Measurements from ENCODE around the gene FGF23. TPM values are rescaled to one million over a fixed set of nuclear protein-coding genes. Genes with fewer than 3 reads are reported as not detected.
"Not testable (repeated sequence)": the region's sequence is repeated elsewhere in the genome, so short reads cannot be mapped to it uniquely, and the experiment has no call there.

Gene FGF23
- total RNA-seq, result 0.06 TPM

DNA sequence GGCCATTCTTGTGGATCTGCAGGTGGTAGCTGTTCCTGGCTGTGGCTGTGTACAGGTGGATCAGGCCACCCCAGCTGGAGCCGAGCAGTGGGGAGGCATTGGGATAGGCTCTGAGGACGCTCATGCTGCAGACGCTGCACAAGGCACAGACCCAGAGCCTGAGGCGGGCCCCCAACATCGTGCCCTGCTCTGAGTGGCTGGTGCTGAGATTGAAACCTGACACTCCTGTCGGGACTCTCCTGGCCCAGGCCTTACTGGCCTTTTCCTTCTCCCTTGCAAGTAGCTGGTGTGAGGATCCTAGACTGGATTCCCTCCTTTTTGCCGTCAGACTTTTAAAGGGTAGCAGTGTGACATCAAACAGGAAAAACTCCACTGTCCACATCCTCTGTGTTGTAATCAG is at the start of gene FGF23:
Gene FGF23, minus strand, starts transcription at position 308 of the 400 bp plus-strand sequence. Its CDS starts 130 bp downstream, at position 178.
- no peak for DNase-seq (ENCODE audit: low spot score)

DNA sequence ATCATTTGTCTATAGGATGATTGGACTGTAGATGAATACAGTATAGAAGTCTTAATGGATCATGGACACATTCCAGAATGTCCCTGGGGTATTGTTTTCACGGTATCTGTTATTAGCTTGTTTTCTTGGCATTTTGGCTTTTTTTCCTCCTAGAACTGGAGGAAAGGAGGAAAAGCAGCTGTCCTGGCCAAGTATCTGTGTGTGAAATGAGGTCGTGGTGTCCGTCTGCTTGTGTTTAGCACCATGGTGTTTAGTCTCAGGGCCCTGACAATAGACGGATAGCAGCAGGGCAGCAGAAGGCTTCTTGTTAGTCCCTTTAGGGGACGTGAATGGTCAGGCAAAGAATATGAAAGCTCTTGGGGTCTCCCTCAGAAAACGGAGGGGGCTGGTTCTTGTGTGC is 44.9 kb upstream of the FGF23 start:
- no peak for DNase-seq (ENCODE audit: low spot score)

GRCh38 chr12:4423528-4424195 is 44.1 kb upstream of the FGF23 start:
- no peak for DNase-seq (ENCODE audit: low spot score)

- no peak for DNase-seq (ENCODE audit: low spot score)
These were observed 43.5 kb upstream of the FGF23 start for GRCh38 chr12:4422985-4423384.

DNA sequence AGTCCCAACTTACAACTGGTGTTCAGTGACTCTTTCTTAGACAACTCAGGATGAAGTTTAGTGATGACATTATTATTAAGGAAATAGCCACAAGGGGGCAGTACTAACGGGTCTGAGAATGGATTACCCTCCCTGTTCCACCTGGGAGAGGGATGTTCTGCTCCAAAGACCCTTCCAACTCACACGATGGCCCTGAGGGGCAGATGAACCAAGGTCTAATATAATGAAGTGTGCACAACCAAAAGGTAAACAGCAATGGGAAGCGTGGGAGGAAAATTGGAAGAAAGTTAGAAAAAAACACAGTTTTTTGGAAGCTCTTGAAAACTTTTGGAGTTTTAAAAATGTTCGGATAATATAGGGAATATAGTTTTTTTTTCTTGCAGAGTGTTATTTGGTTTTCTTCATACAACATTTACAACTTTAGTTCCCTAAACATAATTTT is 42.1 kb upstream of the FGF23 start:
- DNase-seq (ENCODE audit: low spot score), result no peak

DNA sequence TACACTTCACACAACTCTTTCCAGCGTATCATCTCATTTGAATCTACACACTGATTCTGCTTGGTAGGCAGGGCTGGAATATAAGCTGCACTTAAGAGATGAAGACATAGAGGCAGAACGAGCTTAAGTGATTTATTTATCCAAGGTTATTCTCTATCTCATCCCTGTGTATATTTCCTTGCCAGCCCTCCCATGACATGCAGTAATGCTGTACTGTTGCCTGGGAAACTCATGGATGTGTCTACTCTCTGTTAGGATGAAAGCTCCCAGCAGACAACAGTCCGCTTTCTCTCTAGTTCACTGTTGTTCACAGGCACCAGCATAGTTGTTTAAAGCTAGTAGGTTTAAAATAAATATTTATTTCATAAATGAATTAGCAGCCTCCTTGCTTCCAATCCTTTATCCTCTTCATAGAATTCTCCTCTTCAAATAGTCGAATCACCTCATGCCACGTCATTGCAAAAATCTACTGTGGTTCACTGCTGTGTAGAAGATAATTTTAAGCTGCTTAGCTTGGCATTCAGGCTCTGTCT is 40.7 kb upstream of the FGF23 start:
- no peak for DNase-seq (ENCODE audit: low spot score)

DNA sequence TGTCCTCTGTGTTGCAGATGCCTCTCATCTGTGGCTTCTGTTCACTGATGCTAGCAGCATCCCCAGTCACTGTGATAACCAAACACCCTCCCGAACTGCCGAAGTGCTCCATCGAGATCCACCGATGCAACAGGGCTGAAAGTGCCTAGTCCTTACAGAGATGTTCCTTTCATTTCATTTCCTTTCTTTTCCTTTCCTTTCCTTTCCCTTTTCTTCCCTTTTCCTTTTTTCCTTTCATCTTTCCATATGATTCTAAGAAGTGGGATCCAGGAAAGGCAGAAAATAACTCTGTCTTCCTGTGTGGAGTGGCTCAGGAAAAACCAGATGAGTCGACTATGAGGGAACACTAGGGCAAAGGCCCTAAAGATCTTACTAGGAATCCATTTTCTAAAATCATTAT is 39.4 kb upstream of the FGF23 start:
- DNase-seq (ENCODE audit: low spot score), result no peak

- DNase-seq (ENCODE audit: low spot score), result no peak
These were observed 38.4 kb upstream of the FGF23 start for GRCh38 chr12:4417936-4418335.

DNA sequence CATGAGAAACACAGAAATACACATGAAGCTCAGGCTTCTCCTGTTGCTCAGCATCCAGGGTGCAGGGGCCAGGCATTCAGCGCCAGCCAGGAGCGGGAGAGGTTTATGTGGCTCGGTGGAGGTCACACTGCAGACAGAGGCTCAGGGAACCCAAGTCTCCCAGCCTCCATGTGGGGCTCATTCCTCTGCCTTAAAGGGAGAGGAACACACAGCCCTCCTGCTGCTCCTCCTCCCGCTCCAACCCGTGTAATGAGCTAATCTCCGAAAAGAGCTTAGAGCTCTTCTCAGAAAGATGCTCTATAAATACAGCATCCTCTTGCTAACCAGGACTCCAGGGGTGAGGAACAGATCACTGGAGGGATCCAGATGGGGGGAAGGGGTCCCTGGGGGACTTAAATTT is 37.9 kb upstream of the FGF23 start:
- DNase-seq (ENCODE audit: low spot score), result no peak

DNA sequence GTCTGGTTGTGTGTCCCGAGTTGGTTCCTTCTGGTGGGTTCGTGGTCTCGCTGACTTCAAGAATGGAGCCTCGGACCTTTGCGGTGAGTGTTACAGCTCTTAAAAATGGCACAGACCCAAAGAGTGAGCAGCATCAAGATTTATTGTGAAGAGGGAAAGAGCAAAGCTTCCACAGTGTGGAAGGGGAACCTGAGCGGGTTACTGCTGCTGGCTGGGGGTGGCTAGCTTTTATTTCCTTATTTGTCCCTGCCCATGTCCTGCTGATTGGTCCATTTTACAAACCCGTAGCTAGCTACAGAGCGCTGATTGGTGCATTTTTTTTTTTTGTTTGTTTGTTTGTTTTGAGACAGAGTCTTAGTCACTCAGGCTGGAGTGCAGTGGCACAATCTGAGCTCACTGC is 36.8 kb upstream of the FGF23 start:
- DNase-seq (ENCODE audit: low spot score), result no peak

- no peak for DNase-seq (ENCODE audit: low spot score)
These were observed 33.0 kb upstream of the FGF23 start for GRCh38 chr12:4412465-4412864.

DNA sequence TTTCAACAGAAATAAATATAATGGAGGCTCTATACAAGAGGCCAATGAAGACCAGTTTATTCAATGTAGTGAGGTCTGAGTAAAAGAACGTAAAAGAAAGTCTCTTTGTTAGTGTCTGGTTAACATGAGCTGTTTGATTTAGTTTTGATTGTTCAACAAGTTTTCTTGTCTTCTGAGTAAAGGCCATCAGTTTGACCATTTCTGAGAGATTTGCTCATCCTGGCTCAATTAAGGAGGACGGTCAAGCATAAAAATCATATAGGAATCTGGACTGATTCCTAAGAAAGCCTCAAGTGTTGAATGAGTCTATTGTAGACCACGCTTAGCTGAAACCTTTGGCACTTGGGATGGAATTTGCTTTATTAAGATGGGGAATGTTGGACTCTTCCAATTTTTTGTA is 32.5 kb upstream of the FGF23 start:
- no peak for DNase-seq (ENCODE audit: low spot score)

DNA sequence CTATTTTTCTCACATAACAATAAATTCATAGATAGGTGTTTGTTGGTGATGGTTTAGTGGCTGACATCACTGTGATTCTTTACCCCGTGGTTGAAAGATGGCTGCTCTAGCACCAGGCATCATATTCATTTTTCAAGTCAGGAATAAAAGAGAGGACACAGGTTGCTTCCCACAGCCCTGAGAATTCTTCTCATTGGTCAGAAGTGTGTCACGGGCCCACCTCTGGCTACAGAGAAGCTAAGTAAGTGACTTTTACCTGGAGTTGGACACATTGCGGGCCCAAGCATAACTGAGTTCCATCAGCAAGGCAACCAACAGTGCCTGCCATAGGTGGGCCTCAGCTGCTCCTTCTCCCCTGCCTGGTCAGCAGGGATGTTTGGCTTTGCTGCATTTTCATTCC is 27.6 kb upstream of the FGF23 start:
- no peak for DNase-seq (ENCODE audit: low spot score)

DNA sequence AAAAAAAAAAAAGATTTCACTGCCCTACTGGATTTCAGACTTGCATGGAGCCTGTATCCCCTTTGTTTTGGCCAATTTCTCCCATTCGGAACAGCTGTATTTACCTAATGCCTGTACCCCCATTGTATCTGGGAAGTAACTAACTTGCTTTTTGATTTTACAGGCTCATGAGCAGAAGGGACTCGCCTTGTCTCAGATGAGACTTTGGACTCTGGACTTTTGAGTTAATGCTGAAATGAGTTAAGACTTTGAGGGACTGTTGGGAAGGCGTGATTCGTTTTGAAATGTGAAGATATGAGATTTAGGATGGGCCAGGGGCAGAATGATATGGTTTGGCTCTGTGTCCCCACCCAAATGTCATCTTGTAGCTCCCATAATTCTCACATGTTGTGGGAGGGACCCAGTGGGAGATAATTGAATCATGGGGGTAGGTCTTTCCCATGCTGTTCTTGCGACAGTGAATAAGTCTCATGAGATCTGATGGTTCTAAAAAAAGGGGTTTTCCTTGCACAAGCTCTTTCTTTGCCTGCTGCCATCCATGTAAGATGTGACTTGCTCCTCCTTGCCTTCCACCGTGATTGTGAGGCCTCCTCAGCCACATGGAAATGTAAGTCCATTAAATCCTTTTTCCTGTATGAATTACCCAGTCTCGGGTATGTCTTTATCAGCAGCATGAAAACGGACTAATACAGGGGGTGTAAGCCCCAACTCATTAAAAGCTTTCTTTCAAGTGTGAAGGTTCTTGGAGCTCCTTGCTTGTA is 25.5 kb upstream of the FGF23 start:
- not testable (repeated sequence) for DNase-seq (ENCODE audit: low spot score)

DNA sequence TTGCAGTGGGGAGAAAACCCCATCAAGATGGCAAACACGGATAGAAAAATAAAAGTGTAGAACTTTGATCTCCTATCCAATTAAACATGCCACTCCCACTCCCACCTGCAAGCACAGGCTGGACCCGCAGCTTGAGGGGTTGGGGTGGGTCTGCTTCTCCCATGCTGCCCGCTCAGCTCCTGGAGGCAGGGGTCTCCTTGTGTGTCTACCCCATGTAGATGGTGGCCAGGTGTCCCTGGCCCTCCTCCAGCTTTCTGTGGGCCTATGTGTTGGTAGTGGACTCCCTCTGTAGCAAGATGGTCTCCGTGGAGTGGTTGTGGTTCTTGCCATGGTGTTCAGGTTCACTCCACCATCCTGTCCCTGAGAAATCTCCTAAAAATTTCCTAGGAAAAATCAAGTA is 23.5 kb upstream of the FGF23 start:
- DNase-seq (ENCODE audit: low spot score), result no peak

DNA sequence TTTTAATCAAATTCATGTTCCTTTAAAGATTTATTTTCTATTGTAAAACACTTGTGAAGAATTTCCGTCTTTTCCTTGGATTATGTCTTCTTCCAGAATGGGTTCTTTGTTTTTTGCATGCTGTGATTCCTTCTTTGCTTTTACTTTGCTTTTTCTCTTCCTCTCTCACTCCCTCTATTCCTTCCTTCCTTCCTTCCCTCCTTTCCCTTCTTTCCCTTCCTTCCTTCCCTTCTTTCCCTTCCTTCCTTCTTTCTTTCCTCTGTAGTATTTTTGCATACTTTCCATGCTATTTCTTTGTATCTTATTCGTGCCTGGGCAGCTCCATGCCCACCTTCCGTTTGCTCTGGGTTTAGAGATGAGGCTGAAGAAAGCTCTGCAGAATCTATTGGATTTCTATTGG is 21.6 kb upstream of the FGF23 start:
- DNase-seq (ENCODE audit: low spot score), result no peak

DNA sequence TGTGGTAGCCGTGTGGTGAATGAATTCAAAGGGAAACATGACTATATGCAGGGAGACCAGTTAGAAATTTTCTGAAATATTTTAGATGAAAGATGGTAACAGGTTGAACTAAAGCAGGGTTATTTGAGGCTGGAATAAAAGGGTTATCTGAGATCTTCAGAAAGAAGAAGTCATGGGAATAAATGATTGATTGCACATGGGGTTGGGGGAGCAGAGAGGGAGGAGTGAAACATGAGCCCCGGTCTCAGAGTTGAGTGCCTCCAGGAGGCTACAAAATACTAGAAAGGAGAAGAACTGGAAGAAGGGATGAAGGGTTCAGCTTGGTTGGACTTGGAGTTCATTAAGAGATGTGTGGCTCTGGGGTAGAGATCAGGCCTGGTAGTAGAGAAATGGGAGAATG is 16.3 kb upstream of the FGF23 start:
- no peak for DNase-seq (ENCODE audit: low spot score)

DNA sequence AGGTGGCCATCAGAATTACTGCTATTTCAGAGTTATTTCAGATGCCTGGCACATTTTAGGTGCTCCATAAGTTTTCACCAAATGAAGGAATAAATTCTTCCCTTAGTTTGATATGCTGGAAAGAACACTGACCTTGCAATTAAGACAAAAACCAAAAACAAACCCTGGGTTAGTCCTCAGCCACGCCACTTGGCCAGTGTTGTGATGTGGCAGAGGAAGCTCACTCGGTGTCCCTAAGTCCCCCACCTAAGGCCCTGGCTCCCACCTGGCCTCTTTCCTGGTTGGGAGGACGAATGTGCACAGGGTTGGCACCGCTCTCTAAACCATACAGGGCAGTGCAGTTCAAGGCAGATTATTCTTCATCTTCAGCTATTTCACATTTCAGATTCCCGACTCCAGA is 13.7 kb upstream of the FGF23 start:
- DNase-seq (ENCODE audit: low spot score), result no peak

DNA sequence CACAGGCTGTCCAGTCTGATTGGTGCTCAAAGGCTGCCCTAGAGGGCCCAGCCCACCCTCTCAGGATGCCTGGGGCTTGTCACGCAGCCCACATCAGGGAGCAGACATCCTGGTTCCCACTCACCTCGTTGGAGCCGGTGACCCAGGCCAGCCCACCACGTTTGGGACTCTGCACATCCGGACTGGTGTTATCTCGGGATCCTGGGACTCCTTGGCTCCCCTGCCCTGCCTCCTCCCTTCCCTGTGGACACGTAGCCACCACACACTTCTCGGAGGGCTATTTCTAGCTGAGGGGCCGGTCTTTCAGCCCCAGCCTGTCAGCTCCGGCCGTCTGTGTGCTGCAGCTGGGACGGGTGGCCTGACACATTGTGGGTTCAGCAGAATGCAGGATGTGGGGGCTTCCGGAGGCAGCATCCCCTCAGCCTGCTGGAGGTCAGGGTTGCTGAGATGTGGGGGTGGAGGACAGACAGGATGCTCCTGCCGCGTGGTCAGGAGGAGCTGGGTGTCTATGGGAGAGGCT is 12.8 kb upstream of the FGF23 start:
- no peak for DNase-seq (ENCODE audit: low spot score)

- no peak for DNase-seq (ENCODE audit: low spot score)
These were observed 9.2 kb upstream of the FGF23 start for GRCh38 chr12:4388662-4389061.

DNA sequence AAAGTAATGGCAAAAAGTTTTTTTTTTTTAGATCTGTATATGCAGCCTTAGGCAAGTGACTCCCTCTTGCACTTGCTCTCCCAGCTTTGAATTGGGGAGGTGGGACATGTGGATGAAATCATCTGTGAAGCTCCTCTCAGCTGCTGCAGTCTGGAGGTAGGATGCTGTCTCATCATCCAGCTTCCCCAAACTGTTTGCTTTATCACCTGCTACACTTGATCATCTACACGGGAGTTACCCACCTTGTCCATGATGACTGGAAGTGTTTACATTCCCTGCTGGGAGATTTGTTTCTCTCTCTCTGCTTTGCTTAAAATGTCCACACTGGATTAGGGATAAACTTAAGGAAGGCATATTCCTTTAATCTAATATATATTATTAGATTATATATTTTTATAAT is 8.5 kb upstream of the FGF23 start:
- DNase-seq (ENCODE audit: low spot score), result no peak

DNA sequence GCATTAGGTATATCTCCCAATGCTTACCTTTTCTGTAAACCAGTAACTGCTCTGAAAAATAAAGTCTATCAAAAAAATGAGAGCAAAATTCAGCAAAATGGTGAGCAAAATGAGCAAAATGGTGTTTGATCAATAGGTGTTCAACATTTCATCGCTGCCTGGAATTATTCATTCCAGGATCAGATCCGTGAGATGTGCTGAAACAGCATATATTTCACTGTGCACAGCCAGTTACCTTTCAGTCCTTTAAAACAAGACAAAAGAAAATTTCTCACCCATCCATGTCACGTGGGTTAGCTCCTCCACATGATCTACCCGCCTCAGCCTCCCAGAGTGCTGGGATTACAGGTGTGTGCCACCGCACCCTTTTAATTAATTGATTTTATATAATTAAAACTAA is 8.1 kb upstream of the FGF23 start:
- DNase-seq (ENCODE audit: low spot score), result no peak

DNA sequence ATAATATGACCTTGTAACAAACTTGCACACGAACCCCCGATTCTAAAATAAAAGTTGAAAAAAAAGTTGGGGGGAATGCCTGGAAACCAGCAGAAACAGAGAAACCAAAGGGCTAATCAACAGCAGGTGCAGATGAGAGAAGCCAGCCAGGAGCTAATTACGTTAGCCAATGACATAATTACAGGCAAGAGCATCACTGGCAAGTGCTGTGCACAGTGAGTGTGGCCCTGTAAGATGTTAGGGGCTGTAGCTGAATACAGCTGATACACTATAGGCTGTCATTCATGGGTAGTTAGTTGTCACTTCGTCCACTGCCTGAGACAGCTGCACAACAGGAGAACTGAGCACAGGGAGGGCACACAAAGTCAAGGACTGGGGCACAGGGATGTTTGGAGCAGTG is 7.3 kb upstream of the FGF23 start:
- no peak for DNase-seq (ENCODE audit: low spot score)

All from mucosa of gallbladder (tissue), 1 donor.